Measurements from ENCODE around the gene ADGRG6. TPM values are rescaled to one million over a fixed set of nuclear protein-coding genes. Genes with fewer than 3 reads are reported as not detected.

Gene ADGRG6
- total RNA-seq, 4 donors from 2014 or later = 1.5 to 6.0 (median 3.2) TPM

GRCh38 chr6:142414462-142415250 is 112.8 kb downstream of the ADGRG6 start:
- H3K36me3 ChIP-seq = no peaks in the 10 kb centered on the region

GRCh38 chr6:142416179-142416578 is 114.4 kb downstream of the ADGRG6 start:
- TF ChIP-seq CTCF (IDR thresholded peaks at IDR 0.05 in 4 of 5, conservative IDR thresholded peaks at IDR 0.05 in 1 of 5) (no peak), POLR2A (IDR thresholded peaks at IDR 0.05) (no peak)
- Histone ChIP-seq H3K4me3 (no peak overlapping the region), H3K4me1 (no peaks in the 10 kb centered on the region), H3K27me3 (no peaks in the 10 kb centered on the region), H3K27ac (no peak overlapping the region), H3K36me3 (no peaks in the 10 kb centered on the region), H3K9me3 (no peaks in the 10 kb centered on the region)
- ATAC-seq = no peak
- no peak for DNase-seq
- in situ Hi-C loops (cut with MboI; ENCODE audit: low sequenced_read_pairs in 4 of 4) = no loop called here
- intact Hi-C loops (cut with DNase I; ENCODE audit: low total_unique reads) = no loop called here

More at GRCh38 chr6:142414462-142415250, 112.8 kb downstream of the ADGRG6 start:
- Histone ChIP-seq H3K4me3 (no peak overlapping the region), H3K27me3 (no peaks in the 10 kb centered on the region), H3K9me3 (no peaks in the 10 kb centered on the region), H3K27ac (no peak overlapping the region), H3K4me1 (no peaks in the 10 kb centered on the region)
- no peak for DNase-seq
- in situ Hi-C loops (cut with MboI; ENCODE audit: low sequenced_read_pairs in 4 of 4) = no loop called here
- no peak for ATAC-seq
- intact Hi-C loops (cut with DNase I; ENCODE audit: low total_unique reads) = no loop called here
- no peak for TF ChIP-seq POLR2A (IDR thresholded peaks at IDR 0.05)
- no peak for TF ChIP-seq CTCF (IDR thresholded peaks at IDR 0.05 in 4 of 5, conservative IDR thresholded peaks at IDR 0.05 in 1 of 5)

GRCh38 chr6:142416686-142417085 is 114.9 kb downstream of the ADGRG6 start:
- no peak for ATAC-seq
- no peaks in the 10 kb centered on the region for H3K36me3 ChIP-seq

GRCh38 chr6:142417331-142417750 is 115.5 kb downstream of the ADGRG6 start:
- H3K9me3 ChIP-seq = no peaks in the 10 kb centered on the region
- H3K27me3 ChIP-seq = no peaks in the 10 kb centered on the region
- in situ Hi-C loops (cut with MboI; ENCODE audit: low sequenced_read_pairs in 4 of 4) = no loop called here
- no peaks in the 10 kb centered on the region for H3K4me1 ChIP-seq
- intact Hi-C loops (cut with DNase I; ENCODE audit: low total_unique reads) = no loop called here
- no peak overlapping the region for H3K4me3 ChIP-seq
- no peak for TF ChIP-seq CTCF (IDR thresholded peaks at IDR 0.05 in 4 of 5, conservative IDR thresholded peaks at IDR 0.05 in 1 of 5)
- no peaks in the 10 kb centered on the region for H3K36me3 ChIP-seq
- no peak overlapping the region for H3K27ac ChIP-seq
- ATAC-seq = no peak
- DNase-seq = no peak

More at GRCh38 chr6:142416686-142417085, 114.9 kb downstream of the ADGRG6 start:
- H3K27me3 ChIP-seq = no peaks in the 10 kb centered on the region
- H3K27ac ChIP-seq = no peak overlapping the region
- no peak for DNase-seq
- no peaks in the 10 kb centered on the region for H3K4me1 ChIP-seq
- intact Hi-C loops (cut with DNase I; ENCODE audit: low total_unique reads) = no loop called here
- H3K4me3 ChIP-seq = no peak overlapping the region
- in situ Hi-C loops (cut with MboI; ENCODE audit: low sequenced_read_pairs in 4 of 4) = no loop called here
- TF ChIP-seq CTCF (IDR thresholded peaks at IDR 0.05 in 4 of 5, conservative IDR thresholded peaks at IDR 0.05 in 1 of 5) = no peak
- TF ChIP-seq POLR2A (IDR thresholded peaks at IDR 0.05) = no peak
- H3K9me3 ChIP-seq = no peaks in the 10 kb centered on the region
